ENCODE results near the gene NOL3. TPM values are rescaled to one million over a fixed set of nuclear protein-coding genes. Genes with fewer than 3 reads are reported as not detected.

Gene NOL3
- total RNA-seq, 1 donor from 2014 or later: 10.9 TPM

GRCh38 chr16:67147437-67148140, 22.7 kb upstream of the NOL3 start:
- H3K36me3 Mint-ChIP-seq (ENCODE audit: low read depth, unreplicated experiment): peaks cover 29% of the 10 kb centered on the region
- Histone ChIP-seq H3K9ac (ENCODE audit: low read length) (no peak overlapping the region), H3K4me3 (ENCODE audit: insufficient read depth, low read depth, low read length) (no peak overlapping the region), H3K27me3 (ENCODE audit: insufficient read depth, low read length) (no peaks in the 10 kb centered on the region), H3K36me3 (ENCODE audit: insufficient read depth, low read length) (peaks cover 33% of the 10 kb centered on the region), H3K9me3 (ENCODE audit: insufficient read depth, low read depth, low read length) (no peaks in the 10 kb centered on the region), H4K20me1 (ENCODE audit: insufficient read depth, low read length) (peaks cover 23% of the 10 kb centered on the region), H2AFZ (ENCODE audit: low read depth, low read length) (no peak overlapping the region), H3K4me1 (ENCODE audit: insufficient read depth, low read length) (peaks cover 2% of the 10 kb centered on the region), H3K4me2 (ENCODE audit: low read length) (no peak overlapping the region), H3K79me2 (ENCODE audit: insufficient read depth, low read length) (no peaks in the 10 kb centered on the region), H3K27ac (ENCODE audit: low read depth, low read length) (no peak overlapping the region)
- DNase-seq (ENCODE audit: low read depth): no peak
- H3K4me1 Mint-ChIP-seq (ENCODE audit: low read depth, unreplicated experiment): no peaks in the 10 kb centered on the region
- no peak for FAIRE-seq
- TF ChIP-seq EZH2 (IDR thresholded peaks at IDR 0.05; ENCODE audit: insufficient read depth, low read length) (no peak), CTCF (IDR thresholded peaks at IDR 0.05; ENCODE audit: insufficient read depth, low read depth, low read length) (no peak)
- no peak overlapping the region for H3K4me3 Mint-ChIP-seq (ENCODE audit: unreplicated experiment)
- no peaks in the 10 kb centered on the region for H3K9me3 Mint-ChIP-seq (ENCODE audit: unreplicated experiment)
- no peak overlapping the region for H3K27ac Mint-ChIP-seq (ENCODE audit: unreplicated experiment)
- peaks cover 13% of the 10 kb centered on the region for H3K27me3 Mint-ChIP-seq (ENCODE audit: low read depth, unreplicated experiment)

- H3K9ac ChIP-seq (ENCODE audit: low read length): no peak overlapping the region
- H3K9me3 ChIP-seq (ENCODE audit: insufficient read depth, low read depth, low read length): no peaks in the 10 kb centered on the region
- peaks cover 23% of the 10 kb centered on the region for H4K20me1 ChIP-seq (ENCODE audit: insufficient read depth, low read length)
- Mint-ChIP-seq H3K9me3 (ENCODE audit: unreplicated experiment) (peaks cover 4% of the 10 kb centered on the region), H3K4me1 (ENCODE audit: low read depth, unreplicated experiment) (no peaks in the 10 kb centered on the region), H3K4me3 (ENCODE audit: unreplicated experiment) (no peak overlapping the region), H3K27me3 (ENCODE audit: low read depth, unreplicated experiment) (peaks cover 19% of the 10 kb centered on the region), H3K27ac (ENCODE audit: unreplicated experiment) (no peak overlapping the region), H3K36me3 (ENCODE audit: low read depth, unreplicated experiment) (peaks cover 29% of the 10 kb centered on the region)
- no peak overlapping the region for H3K4me3 ChIP-seq (ENCODE audit: insufficient read depth, low read depth, low read length)
- peaks cover 2% of the 10 kb centered on the region for H3K27me3 ChIP-seq (ENCODE audit: insufficient read depth, low read length)
- no peak overlapping the region for H3K27ac ChIP-seq (ENCODE audit: low read depth, low read length)
- peaks cover 2% of the 10 kb centered on the region for H3K4me1 ChIP-seq (ENCODE audit: insufficient read depth, low read length)
- FAIRE-seq (no peak), DNase-seq (ENCODE audit: low read depth) (no peak)
- no peak overlapping the region for H3K4me2 ChIP-seq (ENCODE audit: low read length)
- no peak overlapping the region for H2AFZ ChIP-seq (ENCODE audit: low read depth, low read length)
- H3K36me3 ChIP-seq (ENCODE audit: insufficient read depth, low read length): peaks cover 31% of the 10 kb centered on the region
- TF ChIP-seq CTCF (IDR thresholded peaks at IDR 0.05; ENCODE audit: insufficient read depth, low read depth, low read length) (no peak), EZH2 (IDR thresholded peaks at IDR 0.05; ENCODE audit: insufficient read depth, low read length) (no peak)
- H3K79me2 ChIP-seq (ENCODE audit: insufficient read depth, low read length): no peaks in the 10 kb centered on the region
Measured at GRCh38 chr16:67148221-67148620, 22.1 kb upstream of the NOL3 start.

GRCh38 chr16:67148656-67149275, 21.6 kb upstream of the NOL3 start:
- H3K27me3 Mint-ChIP-seq (ENCODE audit: low read depth, unreplicated experiment): peaks cover 23% of the 10 kb centered on the region
- H3K27me3 ChIP-seq (ENCODE audit: insufficient read depth, low read length): peaks cover 5% of the 10 kb centered on the region
- TF ChIP-seq EZH2 (IDR thresholded peaks at IDR 0.05; ENCODE audit: insufficient read depth, low read length): no peak
- no peak for TF ChIP-seq CTCF (IDR thresholded peaks at IDR 0.05; ENCODE audit: insufficient read depth, low read depth, low read length)
- peak overlapping the region; percentile 41 for H3K27ac Mint-ChIP-seq (ENCODE audit: unreplicated experiment)
- H3K4me1 ChIP-seq (ENCODE audit: insufficient read depth, low read length): peaks cover 2% of the 10 kb centered on the region
- H3K4me3 Mint-ChIP-seq (ENCODE audit: unreplicated experiment): peak overlapping the region; percentile 57
- FAIRE-seq (no peak), DNase-seq (ENCODE audit: low read depth) (no peak)
- peaks cover 23% of the 10 kb centered on the region for H4K20me1 ChIP-seq (ENCODE audit: insufficient read depth, low read length)
- H3K27ac ChIP-seq (ENCODE audit: low read depth, low read length): no peak overlapping the region
- H3K9ac ChIP-seq (ENCODE audit: low read length): no peak overlapping the region
- H3K4me2 ChIP-seq (ENCODE audit: low read length): no peak overlapping the region
- no peaks in the 10 kb centered on the region for H3K79me2 ChIP-seq (ENCODE audit: insufficient read depth, low read length)
- peaks cover 26% of the 10 kb centered on the region for H3K36me3 ChIP-seq (ENCODE audit: insufficient read depth, low read length)
- H3K9me3 ChIP-seq (ENCODE audit: insufficient read depth, low read depth, low read length): no peaks in the 10 kb centered on the region
- H3K4me3 ChIP-seq (ENCODE audit: insufficient read depth, low read depth, low read length): no peak overlapping the region
- H2AFZ ChIP-seq (ENCODE audit: low read depth, low read length): no peak overlapping the region
- peaks cover 25% of the 10 kb centered on the region for H3K36me3 Mint-ChIP-seq (ENCODE audit: low read depth, unreplicated experiment)
- H3K9me3 Mint-ChIP-seq (ENCODE audit: unreplicated experiment): peaks cover 4% of the 10 kb centered on the region
- no peaks in the 10 kb centered on the region for H3K4me1 Mint-ChIP-seq (ENCODE audit: low read depth, unreplicated experiment)
